GM18867 (cell line): ENCODE measurements around the gene TMEM151B.

Experiments
- ATAC-seq: cut with Tn5 transposase; IDR thresholded peaks from one replicate; pipeline ENCODE4 v1.9.1; 2021; ENCODE audit warnings: mild to moderate bottlenecking, moderate library complexity; ENCODE audit not compliant: unreplicated experiment

The TMEM151B gene

DNA sequence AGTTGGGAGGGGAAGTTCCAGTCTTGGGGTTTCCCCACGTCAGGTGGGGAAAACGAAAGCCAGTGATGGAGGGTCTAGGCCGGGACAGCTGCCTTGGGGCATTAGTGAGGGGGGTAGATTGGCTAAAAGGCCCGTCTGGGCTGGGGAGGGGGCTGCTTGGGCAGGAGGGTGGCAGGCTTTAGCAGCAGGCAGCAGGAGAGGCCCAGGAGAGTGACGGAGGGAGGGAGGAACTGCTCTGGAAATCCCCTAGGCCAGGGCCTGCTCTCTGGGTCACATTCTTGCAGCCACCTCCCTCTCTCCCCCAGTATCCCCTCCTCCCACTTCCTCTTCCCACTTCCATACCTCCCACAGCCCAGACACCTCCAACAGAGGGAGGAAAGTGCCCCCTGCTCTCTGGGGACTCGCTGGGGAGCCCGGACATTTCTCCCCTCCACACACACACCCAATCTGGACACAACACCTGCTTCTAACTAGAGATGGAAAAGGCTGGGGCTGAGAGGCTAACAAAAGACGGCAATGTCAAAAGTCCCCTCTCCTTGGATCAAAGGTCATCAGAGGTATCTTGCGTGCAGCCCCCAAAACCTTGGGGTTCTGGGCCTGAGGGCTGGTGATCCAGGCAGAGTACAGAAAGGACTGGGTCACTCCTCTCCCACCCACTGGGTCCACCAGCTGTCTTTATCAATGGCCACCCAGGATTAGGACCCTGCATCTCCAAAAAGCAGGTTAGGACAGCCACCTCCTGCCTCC, 6.7 kb upstream of the TMEM151B start:
- no peak for ATAC-seq

DNA sequence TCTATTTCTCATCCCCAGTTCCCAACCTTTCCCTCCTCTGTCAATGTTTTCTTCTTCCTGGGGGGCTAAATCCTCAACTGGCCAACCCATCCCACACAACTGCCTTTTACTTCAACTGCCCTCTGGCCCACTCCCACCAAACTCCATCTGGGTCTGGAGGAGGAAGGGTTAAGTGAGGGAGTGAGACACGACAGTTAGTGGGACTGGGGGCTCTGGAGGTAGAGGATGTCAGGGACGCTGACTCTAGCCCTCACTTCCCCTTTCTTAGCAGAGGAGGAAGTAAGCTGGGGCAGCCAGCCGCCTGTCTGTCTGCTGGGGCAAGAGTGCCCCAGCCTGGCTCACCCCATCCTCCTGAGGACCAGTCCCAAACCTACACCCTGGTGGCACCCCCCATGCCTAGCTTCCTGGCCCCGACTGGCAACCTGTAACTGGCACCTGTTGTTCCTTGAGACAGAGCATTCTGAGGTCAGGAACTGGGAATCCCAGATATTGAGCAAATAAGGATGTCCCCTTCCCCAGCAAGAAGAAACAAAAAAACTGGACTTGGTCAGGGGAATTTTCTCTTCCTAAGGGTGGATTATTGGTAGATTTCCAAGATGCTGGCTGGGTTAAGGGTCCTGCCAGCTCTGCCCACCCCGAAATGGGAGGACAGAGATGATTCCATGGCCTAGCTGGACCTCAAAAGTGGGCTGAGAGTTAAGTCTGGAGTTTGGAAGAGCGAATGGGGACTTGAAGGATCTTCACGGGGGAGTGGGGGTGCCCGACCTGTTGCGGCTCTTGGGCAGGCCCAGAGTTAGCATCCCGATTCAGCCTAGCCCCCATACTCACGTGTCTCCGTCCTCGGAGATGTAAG, 5.9 kb upstream of the TMEM151B start:
- ATAC-seq: peak; percentile 47

DNA sequence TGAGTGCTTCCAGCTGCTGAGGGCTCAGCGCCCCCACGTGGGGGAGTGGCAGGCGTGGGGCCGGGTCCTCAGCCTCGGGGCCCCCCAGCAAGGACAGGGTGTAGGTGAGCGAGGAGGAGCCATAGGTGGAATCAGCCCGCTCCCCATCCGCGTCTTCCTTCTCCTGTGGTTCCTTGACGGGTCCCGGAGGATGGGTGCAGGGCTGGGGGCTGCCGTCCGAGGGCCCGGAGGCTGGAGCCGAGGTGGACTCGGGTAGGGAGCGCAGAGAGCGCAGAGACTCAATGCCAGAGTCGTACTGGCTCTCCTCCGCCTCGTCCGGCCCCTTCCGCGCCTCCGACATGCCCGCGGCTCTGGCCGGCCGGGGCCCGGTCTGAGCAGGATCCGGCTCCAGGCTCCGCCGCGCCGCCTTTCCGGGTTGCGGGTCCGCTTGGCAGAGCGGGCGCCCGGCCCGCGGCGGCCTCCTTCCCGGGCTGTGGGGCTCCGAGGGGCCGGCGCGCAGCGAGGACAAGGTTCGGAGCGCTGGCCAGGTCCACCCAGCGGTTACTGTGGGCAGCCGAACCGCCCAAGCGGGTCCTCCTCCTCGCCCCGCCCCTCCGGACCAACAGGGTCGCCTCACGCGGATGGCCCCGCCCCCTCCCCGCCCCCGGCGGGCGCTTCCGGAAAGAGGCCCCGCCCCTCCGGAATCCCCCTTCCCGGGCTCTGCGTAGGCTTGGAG, 5.1 kb upstream of the TMEM151B start, which contains the start of gene NFKBIE:
NFKBIE (minus strand) TSS at position 545 of the 715 bp plus-strand sequence; CDS start at position 340, 205 bp downstream.
- peak; percentile 38 for ATAC-seq

DNA sequence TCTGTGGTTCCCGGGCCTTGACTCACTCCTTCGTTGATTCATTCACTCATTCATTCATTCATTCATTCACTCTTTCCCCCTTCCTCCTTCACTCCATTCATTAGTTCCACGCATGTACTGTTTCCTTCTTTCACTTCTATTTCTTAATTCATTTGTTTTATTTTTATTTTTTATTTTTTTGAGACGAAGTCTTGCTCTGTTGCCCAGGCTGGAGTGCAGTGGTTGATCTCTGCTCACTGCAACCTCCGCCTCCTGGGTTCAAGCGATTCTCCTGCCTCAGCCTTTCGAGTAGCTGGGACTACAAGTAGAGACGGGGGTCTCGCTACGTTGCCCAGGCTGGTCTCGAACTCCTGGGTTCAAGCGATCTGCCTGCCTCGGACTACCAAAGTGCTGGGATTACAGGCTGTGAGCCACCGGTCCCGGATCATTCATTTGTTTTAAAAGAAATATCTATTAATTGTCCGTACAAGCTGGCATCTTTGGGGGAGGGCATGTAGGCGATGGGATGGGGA, 4.5 kb upstream of the TMEM151B start:
- no peak for ATAC-seq

DNA sequence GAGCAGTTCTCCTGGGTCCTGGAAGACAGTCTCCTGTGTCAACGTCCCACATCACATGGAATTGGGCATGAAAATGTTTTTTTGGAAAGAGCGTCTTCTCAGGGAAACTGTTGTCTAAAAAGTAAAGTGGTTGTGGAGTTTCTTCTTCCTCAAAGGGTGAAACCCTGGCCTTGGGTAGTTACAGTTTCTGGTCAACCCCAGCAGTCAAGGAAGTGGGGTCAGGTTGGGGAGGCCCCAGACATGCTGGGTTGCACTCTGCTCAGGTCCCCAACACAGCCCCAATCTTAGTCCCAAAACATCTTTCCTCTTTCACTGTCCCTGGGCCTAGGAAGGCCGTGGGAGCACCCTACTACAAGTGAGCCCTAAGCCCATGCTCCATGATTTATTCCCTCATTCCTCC, 3.9 kb upstream of the TMEM151B start:
- ATAC-seq: peak; percentile 30

DNA sequence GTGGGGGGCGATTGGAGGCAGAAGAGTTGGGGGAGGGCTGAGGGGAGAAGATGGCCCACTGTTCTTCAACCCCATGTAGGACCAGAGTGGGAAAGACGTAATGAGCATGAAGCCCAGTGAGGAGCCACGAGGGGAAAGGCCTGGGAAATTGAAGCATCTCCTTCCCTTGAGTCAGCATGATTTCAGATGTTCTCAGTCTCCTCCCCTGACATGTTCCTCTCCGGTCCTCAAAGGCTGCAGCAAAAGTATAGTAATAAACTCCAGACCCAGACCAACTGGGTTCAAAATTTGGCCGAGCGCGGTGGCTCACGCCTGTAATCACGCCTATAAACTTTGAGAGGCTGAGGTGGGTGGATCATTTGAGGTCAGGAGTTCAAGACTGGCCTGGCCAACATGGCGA, 3.0 kb upstream of the TMEM151B start:
- no peak for ATAC-seq

DNA sequence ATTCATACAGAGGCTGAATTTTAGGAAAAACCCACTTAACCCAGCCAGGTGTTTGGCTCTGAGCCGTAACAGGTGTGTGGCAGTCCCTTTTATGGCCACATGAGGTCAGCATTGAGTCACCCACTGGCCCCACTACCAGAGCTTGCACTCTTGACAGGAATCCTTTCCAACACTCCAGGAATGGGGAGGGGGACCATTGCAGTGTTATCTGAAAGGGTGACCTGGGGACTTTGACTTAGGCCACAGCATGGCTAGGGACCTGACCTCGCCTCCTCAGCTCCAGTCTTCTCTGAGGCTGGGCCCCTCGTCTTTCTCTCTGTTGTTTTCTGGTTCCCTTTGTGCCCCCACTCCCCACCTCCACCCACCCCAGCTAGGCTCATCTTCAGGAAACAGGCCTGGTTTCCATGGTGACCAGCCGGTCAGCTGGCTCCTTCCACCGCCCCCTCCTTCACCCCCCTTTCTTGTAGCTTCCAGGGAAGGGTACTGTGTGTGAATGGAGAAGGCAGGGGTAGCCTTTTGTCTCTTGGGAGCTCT, 2.1 kb upstream of the TMEM151B start:
- no peak for ATAC-seq

DNA sequence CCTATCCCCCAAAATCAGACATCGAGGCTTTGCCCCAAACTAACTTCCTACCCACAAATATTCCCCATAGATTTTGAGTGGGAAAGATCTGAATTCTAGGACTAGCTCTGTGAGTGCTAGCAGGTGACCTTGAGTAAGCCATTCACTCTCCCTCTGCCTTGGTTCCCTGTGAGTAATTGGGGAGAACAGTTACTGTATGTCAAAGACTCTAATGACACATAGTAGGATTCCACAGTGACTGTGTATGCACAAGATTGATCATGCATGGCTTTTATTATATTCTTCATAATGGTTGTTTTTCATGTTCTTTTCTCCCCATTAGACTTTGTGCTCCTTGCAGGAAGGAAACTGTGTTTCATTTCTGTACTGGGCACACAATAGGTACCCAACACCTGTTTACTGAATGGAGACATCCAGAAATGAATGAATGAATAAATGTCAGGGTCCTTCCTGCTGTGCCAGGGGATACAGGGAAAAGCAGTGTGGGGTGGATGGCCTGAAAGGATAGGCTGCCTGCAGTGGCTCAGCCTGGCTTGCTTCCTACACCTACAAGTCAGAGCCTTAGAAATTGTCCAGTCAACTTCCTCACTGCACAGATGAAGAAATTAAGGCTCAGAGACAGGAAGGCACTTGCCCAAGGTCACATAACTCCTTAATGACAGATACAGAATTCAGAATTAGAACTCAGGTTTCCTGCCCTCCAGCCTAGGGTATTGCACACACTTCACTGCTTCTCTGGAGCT, 901 bp upstream of the TMEM151B start:
- ATAC-seq: no peak

DNA sequence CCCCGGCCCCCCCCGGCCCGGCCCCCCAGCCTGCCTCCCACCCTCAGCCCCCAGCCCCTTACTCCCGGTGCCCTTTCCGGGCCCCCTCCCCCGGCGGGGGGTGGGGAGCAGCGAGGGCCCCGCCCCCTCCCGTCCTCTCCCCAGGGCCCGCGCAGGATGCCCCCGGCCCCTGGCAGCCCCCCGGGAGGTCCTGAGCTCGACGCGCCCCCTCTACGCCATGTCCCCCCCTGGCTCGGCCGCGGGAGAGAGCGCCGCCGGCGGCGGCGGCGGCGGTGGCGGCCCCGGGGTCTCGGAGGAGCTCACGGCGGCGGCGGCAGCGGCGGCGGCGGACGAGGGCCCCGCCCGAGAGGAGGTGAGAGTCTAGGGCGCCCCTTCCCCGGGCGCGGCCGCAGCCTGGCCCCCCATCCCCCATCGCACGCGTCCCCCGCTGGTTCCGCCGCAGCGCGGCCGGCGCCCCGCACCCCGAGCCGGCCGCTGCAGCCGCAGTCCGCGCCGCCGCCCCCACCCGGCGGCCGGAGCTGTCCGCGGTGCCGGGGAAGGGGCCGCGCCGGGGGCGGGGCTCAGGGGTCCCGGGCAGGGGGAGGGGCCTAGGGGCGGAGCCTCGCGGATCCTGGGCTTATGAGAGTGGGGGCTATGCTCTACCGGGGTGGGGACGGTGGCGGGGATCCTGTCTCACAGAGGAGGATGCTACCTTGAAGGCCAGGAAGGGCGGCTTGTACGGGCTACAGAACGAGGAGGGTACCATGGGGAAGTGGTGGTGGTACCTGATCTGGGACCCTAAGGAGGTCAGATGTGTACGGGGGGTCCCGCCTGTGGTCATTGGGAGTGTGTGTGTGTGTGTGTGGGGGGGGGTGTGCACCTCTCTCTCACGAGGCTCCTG, 516 bp downstream of the TMEM151B start:
- ATAC-seq: no peak

DNA sequence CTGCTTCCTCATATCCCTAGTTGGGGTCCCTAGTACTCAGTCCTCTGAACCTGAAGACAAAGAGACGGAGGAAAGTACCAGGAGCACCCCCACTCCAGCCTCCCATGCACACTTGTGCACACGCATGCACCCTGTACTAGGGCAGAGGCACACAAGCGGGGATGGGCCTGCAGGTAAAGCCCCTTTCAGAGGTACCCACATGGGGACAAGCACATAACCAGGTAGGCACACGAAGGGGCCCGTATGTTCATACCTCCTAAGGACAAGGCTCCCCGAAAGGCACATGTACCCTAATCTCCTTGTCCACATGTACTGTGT, 1.1 kb downstream of the TMEM151B start:
- no peak for ATAC-seq

DNA sequence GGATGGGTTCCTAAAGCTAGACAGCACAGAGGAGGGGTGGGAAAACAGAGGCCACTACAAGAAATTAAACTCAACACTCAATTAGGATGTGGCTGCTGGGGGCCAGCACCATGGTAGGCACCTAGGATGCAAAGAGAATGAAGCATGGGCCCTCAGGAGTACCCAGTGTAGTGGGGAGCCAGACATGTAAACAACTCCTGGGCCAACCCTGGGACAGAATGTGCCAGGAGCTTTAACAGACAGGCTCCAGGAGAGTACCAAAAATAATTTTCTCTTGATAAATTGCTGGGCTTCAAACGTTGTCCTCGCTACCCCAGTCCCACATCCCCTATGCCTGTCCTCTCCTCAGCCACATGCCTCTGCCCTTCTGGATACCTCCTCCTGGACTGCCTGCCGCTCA, 1.7 kb downstream of the TMEM151B start:
- no peak for ATAC-seq

DNA sequence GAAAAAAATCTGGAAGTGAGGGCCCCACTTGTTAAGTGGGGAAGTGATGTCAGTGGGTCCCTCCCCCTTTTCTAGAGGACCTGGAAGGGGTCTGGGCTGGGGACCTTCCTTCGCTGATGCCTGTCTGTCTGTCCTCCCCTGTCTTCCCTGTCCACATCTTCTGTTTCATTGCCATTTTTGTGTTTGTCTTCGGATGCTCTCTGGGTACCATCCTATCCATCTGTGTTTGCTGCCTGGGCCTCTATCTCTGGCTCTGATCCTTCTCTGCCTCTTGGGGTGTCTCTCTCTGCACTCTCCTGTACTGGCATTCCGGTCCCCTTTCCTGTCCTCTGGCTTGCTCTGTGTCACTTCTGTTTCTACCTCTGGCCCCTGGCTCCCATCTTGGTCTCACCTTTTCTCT, 2.3 kb downstream of the TMEM151B start:
- ATAC-seq: no peak

DNA sequence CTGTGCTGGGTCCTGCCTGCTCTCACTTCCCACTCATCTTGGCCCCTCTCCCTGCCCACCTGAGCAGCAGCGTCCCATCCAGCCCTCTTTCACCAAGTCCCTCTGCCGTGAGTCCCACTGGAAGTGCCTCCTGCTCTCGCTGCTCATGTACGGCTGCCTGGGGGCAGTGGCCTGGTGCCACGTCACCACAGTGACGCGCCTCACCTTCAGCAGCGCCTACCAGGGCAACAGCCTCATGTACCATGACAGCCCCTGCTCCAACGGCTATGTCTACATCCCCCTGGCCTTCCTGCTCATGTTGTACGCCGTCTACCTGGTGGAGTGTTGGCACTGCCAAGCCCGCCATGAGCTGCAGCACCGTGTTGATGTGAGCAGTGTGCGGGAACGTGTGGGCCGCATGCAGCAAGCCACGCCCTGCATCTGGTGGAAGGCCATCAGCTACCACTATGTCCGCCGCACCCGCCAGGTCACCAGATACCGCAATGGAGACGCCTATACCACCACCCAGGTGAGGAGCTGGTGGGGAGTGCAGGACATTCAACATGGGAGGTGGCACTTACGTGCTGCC, 2.8 kb downstream of the TMEM151B start:
- ATAC-seq: no peak

DNA sequence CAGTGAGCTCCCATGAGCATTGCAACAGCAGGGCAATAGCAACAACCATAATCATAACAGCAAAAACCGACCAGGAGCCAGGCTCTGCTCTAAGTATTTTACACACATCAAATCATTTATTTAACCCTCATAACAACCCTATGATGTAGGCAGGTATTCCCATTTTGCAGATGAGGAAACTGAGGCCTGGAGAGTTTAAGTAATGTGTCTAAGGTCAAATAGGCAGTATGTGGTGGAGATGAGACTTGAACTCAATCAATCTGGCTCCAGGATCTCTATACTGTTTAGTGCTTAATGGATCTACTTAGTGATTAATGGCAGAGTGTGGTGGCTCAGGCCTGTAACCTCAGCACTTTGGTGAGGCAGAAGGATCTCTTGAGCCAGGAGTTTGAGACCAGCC, 3.4 kb downstream of the TMEM151B start:
- no peak for ATAC-seq

DNA sequence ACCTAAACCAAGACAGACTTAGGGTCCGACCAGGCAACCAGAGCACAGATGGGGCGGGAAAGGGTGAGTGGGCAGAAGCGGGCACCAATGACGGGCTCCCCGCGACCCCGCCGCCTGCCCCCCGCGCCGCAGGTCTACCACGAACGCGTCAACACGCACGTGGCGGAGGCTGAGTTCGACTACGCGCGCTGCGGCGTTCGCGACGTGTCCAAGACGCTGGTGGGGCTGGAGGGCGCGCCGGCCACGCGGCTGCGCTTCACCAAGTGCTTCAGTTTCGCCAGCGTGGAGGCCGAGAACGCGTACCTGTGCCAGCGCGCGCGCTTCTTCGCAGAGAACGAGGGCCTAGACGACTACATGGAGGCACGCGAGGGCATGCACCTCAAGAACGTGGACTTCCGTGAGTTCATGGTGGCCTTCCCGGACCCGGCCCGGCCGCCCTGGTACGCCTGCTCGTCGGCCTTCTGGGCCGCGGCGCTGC, 5.1 kb downstream of the TMEM151B start:
- no peak for ATAC-seq

DNA sequence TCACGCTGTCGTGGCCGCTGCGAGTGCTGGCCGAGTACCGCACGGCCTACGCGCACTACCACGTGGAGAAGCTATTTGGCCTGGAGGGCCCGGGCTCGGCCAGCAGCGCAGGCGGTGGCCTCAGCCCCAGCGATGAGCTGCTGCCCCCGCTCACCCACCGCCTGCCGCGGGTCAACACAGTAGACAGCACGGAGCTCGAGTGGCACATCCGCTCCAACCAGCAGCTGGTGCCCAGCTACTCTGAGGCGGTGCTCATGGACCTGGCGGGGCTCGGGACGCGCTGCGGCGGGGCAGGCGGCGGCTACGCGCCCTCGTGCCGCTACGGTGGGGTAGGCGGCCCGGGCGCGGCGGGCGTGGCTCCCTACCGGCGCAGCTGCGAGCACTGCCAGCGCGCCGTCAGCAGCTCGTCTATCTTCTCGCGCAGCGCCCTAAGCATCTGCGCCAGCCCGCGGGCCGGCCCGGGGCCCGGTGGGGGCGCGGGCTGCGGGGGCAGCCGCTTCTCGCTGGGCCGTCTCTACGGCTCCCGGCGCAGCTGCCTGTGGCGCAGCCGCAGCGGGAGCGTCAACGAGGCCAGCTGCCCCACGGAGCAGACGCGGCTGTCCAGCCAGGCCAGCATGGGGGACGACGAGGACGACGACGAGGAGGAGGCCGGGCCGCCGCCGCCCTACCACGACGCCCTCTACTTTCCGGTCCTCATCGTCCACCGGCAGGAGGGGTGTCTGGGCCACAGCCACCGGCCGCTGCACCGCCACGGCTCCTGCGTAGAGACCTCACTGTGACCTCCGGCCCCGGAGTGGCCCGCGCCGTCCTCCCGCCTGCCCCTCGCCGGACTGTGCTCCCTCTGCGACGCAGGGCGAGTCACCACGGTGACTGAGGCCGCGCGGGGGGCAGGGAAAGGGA, 5.7 kb downstream of the TMEM151B start:
- no peak for ATAC-seq

DNA sequence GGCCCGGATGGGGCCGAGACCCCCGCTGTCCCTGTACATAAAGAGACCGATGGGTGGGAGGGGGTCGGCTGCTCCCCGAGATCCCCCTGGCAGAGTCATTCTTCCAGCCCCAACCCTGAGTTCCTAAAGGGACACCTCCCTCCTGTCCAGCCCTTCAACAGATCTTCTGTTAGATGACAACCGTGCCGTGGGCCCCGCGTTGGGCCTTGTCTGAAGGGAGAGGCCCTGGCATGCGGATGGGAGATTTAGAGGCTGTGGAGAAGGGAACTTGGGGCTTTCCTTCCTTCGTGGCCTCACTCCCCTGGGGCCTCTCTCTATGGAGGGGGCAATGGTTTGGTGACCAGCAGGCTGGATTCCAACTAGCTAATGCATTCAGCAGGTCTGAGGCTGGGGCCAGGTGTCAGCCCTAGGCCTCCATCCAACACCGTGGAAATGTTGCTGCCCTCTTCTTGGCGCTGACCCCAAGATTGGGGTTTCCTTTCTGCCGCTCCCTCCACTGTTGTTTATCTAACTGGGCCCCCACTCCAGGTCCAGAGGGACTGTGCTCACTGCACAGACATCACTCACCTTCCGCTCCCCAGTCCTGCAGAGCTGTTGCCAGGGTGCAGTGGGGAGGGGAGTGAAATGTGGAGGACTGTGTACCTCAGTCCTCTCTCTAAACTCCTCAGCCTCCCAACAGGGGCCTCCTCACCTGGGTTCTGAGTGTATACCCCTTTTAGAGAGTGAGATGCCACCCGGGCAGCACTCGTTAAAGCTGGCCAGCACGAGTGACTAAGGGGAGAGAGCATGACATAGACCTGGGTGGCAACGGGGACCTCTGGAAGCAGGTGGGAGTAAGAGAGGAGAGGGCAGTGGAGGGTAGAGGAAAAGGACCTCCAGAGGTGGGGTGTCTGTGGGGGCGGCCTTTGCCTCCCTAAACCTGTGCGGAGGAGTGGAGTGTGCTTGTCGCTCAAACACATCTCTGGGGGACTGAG, 6.7 kb downstream of the TMEM151B start:
- ATAC-seq: no peak
